ENCODE data around the gene GRHPR.
"Not testable (repeated sequence)": the region's sequence is repeated elsewhere in the genome, so short reads cannot be mapped to it uniquely, and the experiment has no call there.

The GRHPR gene

GRCh38 chr9:37474438-37474837, 51.9 kb downstream of the GRHPR start:
- FAIRE-seq (no peak), DNase-seq (ENCODE audit: insufficient read length, low spot score) (no peak)

DNA sequence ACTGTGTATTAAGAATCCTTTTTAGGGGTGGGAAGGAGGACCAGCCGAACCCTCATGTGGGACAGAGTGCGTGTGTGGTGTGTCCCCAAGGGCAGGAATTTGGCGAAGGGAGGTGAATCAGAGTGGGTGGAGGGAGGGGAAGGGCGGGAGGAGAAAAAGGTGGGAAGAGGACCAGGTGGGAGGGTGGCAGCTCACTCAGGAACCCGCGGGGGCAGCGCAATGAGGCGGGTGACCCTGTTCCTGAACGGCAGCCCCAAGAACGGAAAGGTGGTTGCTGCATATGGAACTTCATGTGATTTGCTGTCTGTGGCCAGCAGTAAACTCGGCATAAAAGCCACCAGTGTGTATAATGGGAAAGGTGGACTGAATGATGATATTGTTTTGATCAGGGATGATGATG, 54.4 kb downstream of the GRHPR start:
- no peak for FAIRE-seq
- DNase-seq (ENCODE audit: insufficient read length, low spot score), result no peak

GRCh38 chr9:37477443-37477842, 54.9 kb downstream of the GRHPR start:
- not testable (repeated sequence) for DNase-seq (ENCODE audit: insufficient read length, low spot score)

GRCh38 chr9:37477987-37478619, 55.6 kb downstream of the GRHPR start:
- not testable (repeated sequence) for FAIRE-seq

More at GRCh38 chr9:37477443-37477842, 54.9 kb downstream of the GRHPR start:
- FAIRE-seq, result not testable (repeated sequence)

GRCh38 chr9:37480759-37481158, 58.3 kb downstream of the GRHPR start:
- FAIRE-seq (no peak), DNase-seq (ENCODE audit: insufficient read length, low spot score) (no peak)

More at GRCh38 chr9:37477987-37478619, 55.6 kb downstream of the GRHPR start:
- not testable (repeated sequence) for DNase-seq (ENCODE audit: insufficient read length, low spot score)

- DNase-seq (ENCODE audit: insufficient read length, low spot score) (peak; percentile 98), FAIRE-seq (peak; percentile 91)
Observed at GRCh38 chr9:37485389-37486255, 63.1 kb downstream of the GRHPR start, which contains the start of gene POLR1E. TSS of gene POLR1E (plus strand) at chr9:37485948. CDS start at chr9:37486048, 100 bp downstream.

GRCh38 chr9:37486256-37486615, 63.7 kb downstream of the GRHPR start:
- FAIRE-seq (no peak), DNase-seq (ENCODE audit: insufficient read length, low spot score) (no peak)

All from HTR-8/SVneo (cell line).